Motor neuron (in vitro differentiated cells): Measurements from ENCODE around the gene ITFG1. TPM values are rescaled to one million over a fixed set of nuclear protein-coding genes. Genes with fewer than 3 reads are reported as not detected.
A peak's percentile ranks its signal among the peaks of the same experiment; 100 is the strongest.
"Not testable (repeated sequence)": the region's sequence is repeated elsewhere in the genome, so short reads cannot be mapped to it uniquely, and the experiment has no call there.

Experiments
- ATAC-seq, 8 experiments: fragments of 200-7000 bp; cut with Tn5 transposase; replicated peaks in 6 of 8; 2 replicates each; pipeline ENCODE4 v1.8.0; 2021; ENCODE audit warnings: mild to moderate bottlenecking in 8 of 8, moderate library complexity in 8 of 8
- H3K27ac ChIP-seq, 2 donors: fragments of 250-450 bp; sonication (Bioruptor Pico); 2 replicates each; pipeline ENCODE4 v1.9.0; 2021; ENCODE audit warnings: antibody characterized with exemption in 2 of 2, mild to moderate bottlenecking in 2 of 2, moderate library complexity in 1 of 2
- H3K4me1 ChIP-seq, 2 donors: fragments of 250-450 bp; sonication (Bioruptor Pico); replicated peaks in 1 of 2; 2 replicates each; pipeline ENCODE4 v1.6.1; 2021; ENCODE audit warnings: antibody characterized with exemption in 2 of 2, mild to moderate bottlenecking in 2 of 2, moderate library complexity in 1 of 2
- H3K4me3 ChIP-seq, 5 donors: fragments of 250-450 bp; sonication (Bioruptor Pico); 2 replicates each; pipeline ENCODE4 v1.9.0; 2021; ENCODE audit warnings: antibody characterized with exemption in 5 of 5, mild to moderate bottlenecking in 5 of 5, moderate library complexity in 4 of 5
- WGBS, 10 experiments: fragments of 450-650 bp; shearing (Covaris generic); methylation state at CpG; one replicate each; pipeline ENCODE4 v1.0.0; 2022; 5-methylcytosine and 5-hydroxymethylcytosine counted together
- in situ Hi-C, 9 experiments: fragments of 400-800 bp; cut with MboI; loops; one replicate each; pipeline ENCODE4 v1.15.0; 2021; ENCODE audit warnings: low sequenced_read_pairs in 9 of 9, low pct_unique_long_range_greater_than_20kb in 2 of 9; ENCODE audit not compliant: unreplicated experiment in 9 of 9
- total RNA-seq, 8 experiments: library from RNA; unstranded; fragments of 300-600 nt; gene quantifications; 2 replicates each; pipeline versions ENCODE4 v1.2.3 to v1.2.4, GENCODE V29; 2022

Gene ITFG1
- total RNA-seq, 8 experiments from 2014 or later, result 50.5 to 110 (median 67.8) TPM

GRCh38 chr16:47330562-47330961 is 130.3 kb downstream of the ITFG1 start:
- H3K27ac ChIP-seq, H3K4me3 ChIP-seq, ATAC-seq, H3K4me1 ChIP-seq, in situ Hi-C loops: not testable (repeated sequence)
- 81 to 100% (median 93%) methylated on average over 3 of the region's 3 CpGs for WGBS, 10 experiments

DNA sequence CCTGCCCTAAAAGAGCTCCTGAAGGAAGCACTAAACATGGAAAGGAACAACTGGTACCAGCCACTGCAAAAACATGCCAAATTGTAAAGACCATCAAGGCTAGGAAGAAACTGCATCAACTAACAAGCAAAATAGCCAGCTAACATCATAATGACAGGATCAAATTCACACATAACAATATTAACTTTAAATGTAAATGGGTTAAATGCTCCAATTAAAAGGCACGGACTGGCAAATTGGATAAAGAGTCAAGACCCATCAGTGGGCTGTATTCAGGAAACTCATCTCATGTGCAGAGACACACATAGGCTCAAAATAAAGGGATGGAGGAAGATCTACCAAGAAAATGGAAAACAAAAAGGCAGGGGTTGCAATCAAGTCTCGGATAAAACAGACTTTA is 136.6 kb downstream of the ITFG1 start:
- H3K27ac ChIP-seq, in situ Hi-C loops, ATAC-seq, H3K4me1 ChIP-seq, H3K4me3 ChIP-seq: not testable (repeated sequence)
- WGBS, 10 experiments, result 83 to 100% (median 96%) methylated on average over 1 to 2 of the region's 2 CpGs; no CpG with 5 or more reads in 5 of the 10 experiments

DNA sequence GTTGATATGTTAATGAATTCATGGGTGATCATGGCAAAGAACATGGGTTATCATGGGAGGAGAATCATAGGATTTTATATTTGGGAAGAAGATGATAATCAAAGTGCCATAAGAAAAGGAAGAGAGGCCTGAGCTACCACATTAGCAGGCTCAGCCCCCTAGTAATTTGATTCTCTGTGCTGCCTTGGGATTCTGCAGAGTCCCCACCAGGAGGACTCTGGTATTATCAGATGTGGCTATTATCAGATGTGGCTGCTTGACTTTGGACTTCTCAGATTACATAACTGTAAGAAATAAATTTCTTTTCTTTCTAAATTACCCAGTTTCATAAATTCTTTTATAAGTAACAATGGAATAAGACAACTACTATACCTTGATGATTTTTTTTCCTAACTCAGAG is 137.6 kb downstream of the ITFG1 start:
- Histone ChIP-seq H3K4me3 (no peak overlapping the region), H3K4me1 (no peaks in the 10 kb centered on the region), H3K27ac (no peak overlapping the region)
- in situ Hi-C loops, result no loop called here
- ATAC-seq, result peak in 1 of 8 experiments; percentile 28

- Histone ChIP-seq H3K4me1 (peaks cover 0 to 10% of the 10 kb centered on the region in 2 donors), H3K4me3 (no peak overlapping the region), H3K27ac (no peak overlapping the region)
- peak in 7 of 8 experiments; percentile 48 to 81 (median 69) for ATAC-seq
- in situ Hi-C loops, result no loop called here
These were observed 140.1 kb downstream of the ITFG1 start for GRCh38 chr16:47320546-47321310.

DNA sequence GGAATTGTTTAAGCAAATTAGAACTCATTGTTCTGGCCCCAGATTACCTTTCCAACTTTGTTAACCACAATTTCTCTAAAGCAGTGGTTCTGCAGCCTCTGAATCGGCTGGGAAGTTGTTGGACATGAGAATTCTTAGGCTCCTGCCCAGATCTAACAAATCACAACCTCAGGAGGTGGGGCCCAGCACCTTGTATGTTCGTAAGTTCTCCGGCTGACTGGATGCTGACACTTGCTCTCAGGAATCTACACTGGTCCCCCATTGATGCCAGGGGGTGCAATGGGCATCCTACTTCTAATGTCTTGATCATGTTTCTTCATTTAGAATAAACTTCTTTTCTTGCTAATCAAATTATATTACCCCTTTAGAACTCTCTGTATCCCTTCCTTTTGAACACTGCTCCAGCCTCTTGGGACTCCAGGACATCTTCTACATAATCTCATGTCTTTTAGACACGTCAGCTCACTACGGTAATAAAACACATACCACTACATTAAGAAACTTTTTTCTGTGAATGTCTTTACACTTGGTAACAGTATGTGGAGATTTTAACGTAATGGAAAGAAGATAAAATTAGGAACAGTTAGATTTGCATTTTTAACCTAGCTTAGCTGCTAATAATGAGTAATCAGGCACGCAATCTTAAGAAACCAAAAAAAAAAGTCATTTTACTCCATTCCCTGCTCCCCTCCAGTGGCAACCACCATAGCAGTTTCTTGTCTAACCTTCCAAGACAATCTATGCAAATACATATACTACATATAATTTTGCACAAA is 143.2 kb downstream of the ITFG1 start:
- in situ Hi-C loops, result no loop called here
- Histone ChIP-seq H3K4me1 (peaks cover 0 to 10% of the 10 kb centered on the region in 2 donors), H3K4me3 (no peak overlapping the region), H3K27ac (no peak overlapping the region)
- ATAC-seq, result no peak
- WGBS, 10 experiments, result 71 to 100% (median 87%) methylated on average over 1 to 7 of the region's 7 CpGs

DNA sequence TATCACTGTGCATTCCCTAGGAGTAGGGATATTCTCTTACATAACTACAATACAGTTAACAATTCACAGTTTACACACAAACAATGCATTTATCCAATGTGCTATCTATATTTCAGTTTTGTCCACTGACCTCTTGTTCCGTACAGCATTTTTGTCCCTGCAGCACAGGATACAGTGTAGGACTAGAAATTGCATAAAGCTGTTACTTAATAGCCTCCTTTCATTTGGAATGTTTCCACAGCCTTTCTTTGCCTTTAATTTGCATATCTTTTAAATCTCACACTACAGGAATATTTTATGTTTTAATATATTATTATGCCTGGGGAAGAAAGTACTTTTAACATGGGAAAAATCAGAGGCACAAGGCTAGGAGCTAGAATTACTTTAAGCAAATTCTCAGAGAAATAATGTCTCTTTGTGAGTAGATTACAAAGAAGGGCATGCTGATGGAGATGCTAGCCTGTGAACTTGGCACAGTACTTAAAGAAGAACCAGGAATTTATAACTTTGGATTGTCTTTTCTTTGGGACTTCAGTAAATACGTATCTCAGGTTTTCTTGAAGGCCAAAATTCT is 144.3 kb downstream of the ITFG1 start:
- 6 to 100% (median 67%) methylated on average over 1 to 2 of the region's 2 CpGs for WGBS, 10 experiments
- ATAC-seq, result peak in 4 of 8 experiments; percentile 30 to 95 (median 68)
- in situ Hi-C loops, result no loop called here
- H3K27ac ChIP-seq, result no peak overlapping the region
- no peak overlapping the region for H3K4me3 ChIP-seq
- peaks cover 0 to 13% of the 10 kb centered on the region in 2 donors for H3K4me1 ChIP-seq

GRCh38 chr16:47311738-47312505 is 148.9 kb downstream of the ITFG1 start:
- peak in 1 of 8 experiments; percentile 23 for ATAC-seq
- in situ Hi-C loops, result no loop called here
- Histone ChIP-seq H3K4me3 (no peak overlapping the region), H3K27ac (no peak overlapping the region), H3K4me1 (peaks cover 0 to 7% of the 10 kb centered on the region in 2 donors)
- WGBS, 10 experiments, result 17 to 89% (median 66%) methylated on average over 2 to 8 of the region's 8 CpGs

DNA sequence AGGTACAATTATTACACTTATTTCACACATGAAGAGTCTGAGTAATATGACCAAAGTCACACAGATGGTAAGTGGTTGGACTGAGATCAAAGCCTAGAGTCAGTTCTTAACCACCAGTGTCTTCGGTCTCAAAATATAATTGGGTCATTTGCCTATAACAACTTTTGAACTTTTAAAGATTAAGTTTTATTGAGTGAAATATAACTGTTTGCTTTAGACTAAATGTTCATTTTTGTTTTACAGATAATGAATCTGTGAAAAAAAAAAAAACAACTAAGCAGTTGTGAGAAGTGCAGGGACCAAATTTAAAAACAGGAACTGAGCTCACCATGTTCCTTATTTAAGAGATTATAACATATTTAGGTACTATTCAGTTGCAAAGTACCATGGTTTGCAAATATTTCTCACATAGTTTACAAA is 150.1 kb downstream of the ITFG1 start:
- in situ Hi-C loops, result no loop called here
- Histone ChIP-seq H3K4me3 (no peak overlapping the region), H3K4me1 (peaks cover 0 to 3% of the 10 kb centered on the region in 2 donors), H3K27ac (no peak overlapping the region)
- 92 to 100% (median 100%) methylated on average over 1 of the region's 1 CpG; no CpG with 5 or more reads in 2 of the 10 experiments for WGBS, 10 experiments
- ATAC-seq, result no peak

- H3K4me1 ChIP-seq, result peaks cover 0 to 3% of the 10 kb centered on the region in 2 donors
- WGBS, 10 experiments, result 15 to 100% (median 80%) methylated on average over 2 to 4 of the region's 4 CpGs
- peak in 2 of 8 experiments; percentile 20 to 24 for ATAC-seq
- H3K27ac ChIP-seq, result no peak overlapping the region
- in situ Hi-C loops, result no loop called here
- no peak overlapping the region for H3K4me3 ChIP-seq
These were observed 151.1 kb downstream of the ITFG1 start for GRCh38 chr16:47309581-47310312.

DNA sequence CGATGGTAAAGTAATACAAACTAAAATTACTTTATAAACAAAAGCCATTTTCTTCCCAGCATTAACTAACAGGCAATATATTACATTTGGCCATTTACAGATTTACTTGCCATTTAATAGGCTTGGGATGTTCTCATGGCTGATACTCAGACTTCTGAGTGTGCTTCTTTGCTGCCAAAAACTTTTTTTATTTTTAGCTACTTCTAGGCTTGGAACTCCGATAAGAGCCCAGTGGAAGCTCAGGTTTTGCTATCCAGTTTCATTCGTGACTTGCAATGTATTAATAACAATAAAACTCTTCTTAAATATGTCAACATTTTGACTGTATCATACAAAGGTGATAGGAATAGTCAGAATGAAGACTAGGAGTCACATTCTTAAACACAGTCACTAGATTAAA is 152.3 kb downstream of the ITFG1 start:
- WGBS, 10 experiments, result 67 to 100% (median 93%) methylated on average over 1 to 3 of the region's 3 CpGs
- in situ Hi-C loops, result no loop called here
- no peak for ATAC-seq
- H3K4me3 ChIP-seq, result no peak overlapping the region
- peaks cover 0 to 3% of the 10 kb centered on the region in 2 donors for H3K4me1 ChIP-seq
- H3K27ac ChIP-seq, result no peak overlapping the region

- H3K27ac ChIP-seq, result no peak overlapping the region
- in situ Hi-C loops, result no loop called here
- H3K4me1 ChIP-seq, result no peaks in the 10 kb centered on the region
- WGBS, 10 experiments, result 70 to 100% (median 92%) methylated on average over 1 of the region's 1 CpG; no CpG with 5 or more reads in 4 of the 10 experiments
- ATAC-seq, result no peak
- H3K4me3 ChIP-seq, result no peak overlapping the region
These were observed 156.3 kb downstream of the ITFG1 start for GRCh38 chr16:47304563-47304962.

DNA sequence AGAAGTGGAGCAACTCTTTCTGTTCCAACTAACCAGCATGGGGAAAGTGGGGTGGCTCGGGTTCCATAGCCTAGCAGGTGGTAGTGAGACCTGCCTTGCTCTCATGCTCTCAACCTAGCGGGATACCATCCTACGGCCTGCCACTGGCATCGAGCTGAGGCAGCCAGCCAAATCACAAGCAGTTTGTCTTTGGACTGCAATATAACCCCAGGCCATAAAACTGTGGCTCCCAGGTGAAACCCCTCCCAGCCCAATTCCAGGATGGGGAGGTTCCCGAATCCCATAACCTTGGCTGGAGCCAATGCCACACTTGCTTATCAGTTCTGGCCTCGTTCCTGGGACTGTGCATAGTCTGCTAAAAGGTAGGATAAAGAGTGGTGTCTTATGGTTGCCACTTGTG is 161.3 kb downstream of the ITFG1 start:
- H3K4me3 ChIP-seq, result no peak overlapping the region
- H3K27ac ChIP-seq, result no peak overlapping the region
- in situ Hi-C loops, result no loop called here
- no peaks in the 10 kb centered on the region for H3K4me1 ChIP-seq
- no peak for ATAC-seq
- 80 to 100% (median 87%) methylated on average over 1 to 5 of the region's 6 CpGs; no CpG with 5 or more reads in 4 of the 10 experiments for WGBS, 10 experiments
